GM12878 (cell line): Measurements from ENCODE around the gene GPAT3.

Source experiments
- BACH1 ChIP-seq: fragments of 450-650 bp; IDR thresholded peaks from 2 replicates; pipeline ENCODE4 v1.6.1; 2017; ENCODE audit warnings: mild to moderate bottlenecking, borderline replicate concordance
- CEBPZ ChIP-seq: fragments of 150-350 bp; IDR thresholded peaks from 2 replicates; pipeline ENCODE4 v1.6.1; 2016; ENCODE audit warnings: low read depth, low read length
- CTCF ChIP-seq, 3 experiments: IDR thresholded peaks in 2 of 3; conservative IDR thresholded peaks in 1 of 3; 2 replicates each; pipeline ENCODE4 v1.5.1; 2011; ENCODE audit warnings: low read depth in 3 of 3, low read length in 3 of 3, mild to moderate bottlenecking in 3 of 3, control low read depth in 2 of 3, moderate library complexity in 2 of 3, inconsistent platforms in 1 of 3, mixed read lengths in 1 of 3; ENCODE audit not compliant: control insufficient read depth in 2 of 3, insufficient read depth in 1 of 3; ENCODE audit errors: extremely low read depth in 1 of 3
- ETV6 ChIP-seq, 2 experiments: fragments of 450-650 bp in 1 of 2; IDR thresholded peaks in 1 of 2; conservative IDR thresholded peaks in 1 of 2; 2 replicates each; pipeline ENCODE4 v1.6.1; 2014; ENCODE audit warnings: antibody characterized with exemption in 1 of 2, borderline replicate concordance in 1 of 2, low read depth in 1 of 2, mild to moderate bottlenecking in 1 of 2, moderate library complexity in 1 of 2
- PAX8 ChIP-seq: fragments of 450-650 bp; IDR thresholded peaks from 2 replicates; pipeline ENCODE4 v1.6.1; 2017; ENCODE audit warnings: mild to moderate bottlenecking, moderate library complexity
- POLR2AphosphoS5 ChIP-seq: IDR thresholded peaks from 2 replicates; pipeline ENCODE4 v1.6.1; 2011; ENCODE audit warnings: mild to moderate bottlenecking, low read length, inconsistent platforms
- RBBP5 ChIP-seq: fragments of 200-600 bp; sonication (generic); conservative IDR thresholded peaks from 2 replicates; pipeline ENCODE4 v1.6.1; 2016
- RCOR1 ChIP-seq: conservative IDR thresholded peaks from 2 replicates; pipeline ENCODE4 v1.6.1; 2012; ENCODE audit warnings: low read depth, low read length, improper control_type of control experiment
- TAF1 ChIP-seq: IDR thresholded peaks from 2 replicates; pipeline ENCODE4 v1.6.1; 2011; ENCODE audit warnings: mild to moderate bottlenecking, low read depth, low read length, borderline replicate concordance
- USF2 ChIP-seq: IDR thresholded peaks from 2 replicates; pipeline ENCODE4 v1.6.1; 2011; ENCODE audit warnings: low read depth, low read length, improper control_type of control experiment, borderline replicate concordance

DNA sequence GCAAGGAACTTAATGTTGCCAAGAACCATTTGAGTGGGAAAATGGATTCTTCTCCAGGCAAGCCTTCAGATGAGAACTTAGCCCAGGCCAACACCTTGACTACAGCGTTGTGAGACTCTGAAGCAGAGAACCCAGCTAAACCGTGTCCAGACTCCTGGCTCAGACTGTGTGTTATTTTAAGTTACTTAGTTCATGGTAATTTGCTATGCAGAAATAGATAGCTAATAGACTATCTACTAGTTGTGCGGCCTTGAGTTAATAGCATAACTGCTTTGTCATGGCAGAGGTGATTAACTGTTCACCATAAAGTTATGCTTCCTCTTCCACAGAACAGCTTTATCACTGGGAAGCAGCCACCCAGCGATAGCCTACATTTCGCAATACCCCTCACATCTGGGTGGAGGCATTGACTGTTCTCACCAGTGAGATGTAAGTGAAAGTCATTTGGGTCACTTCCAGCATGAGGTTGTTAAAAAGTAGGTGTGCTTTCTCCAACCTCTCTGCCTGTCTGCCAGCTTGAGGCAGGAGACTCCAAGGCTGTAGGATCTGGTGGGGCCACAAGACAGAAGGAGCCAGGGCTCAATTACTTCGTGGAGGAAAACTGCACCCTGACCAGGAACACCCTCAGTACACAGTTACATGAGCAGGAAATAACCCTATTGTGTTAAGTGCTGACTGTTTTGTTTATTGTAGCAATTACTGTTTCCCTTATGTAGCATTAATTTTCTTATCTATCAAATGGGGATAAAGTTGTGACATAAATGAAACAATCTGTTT lies 94.2 kb downstream of the GPAT3 start:
- TF ChIP-seq CEBPZ: no peak
- TF ChIP-seq CTCF (IDR thresholded peaks at IDR 0.05 in 2 of 3, conservative IDR thresholded peaks at IDR 0.05 in 1 of 3; ENCODE audit: control insufficient read depth in 2 of 3, extremely low read depth in 1 of 3, insufficient read depth in 1 of 3, low read depth in 3 of 3, low read length in 3 of 3): no peak
- TF ChIP-seq POLR2AphosphoS5: no peak
- TF ChIP-seq BACH1: no peak
- TF ChIP-seq PAX8: no peak
- no peak for TF ChIP-seq USF2
- TF ChIP-seq RBBP5: no peak
- TF ChIP-seq TAF1: no peak
- TF ChIP-seq ETV6 (conservative IDR thresholded peaks at IDR 0.05 in 1 of 2, IDR thresholded peaks at IDR 0.05 in 1 of 2; ENCODE audit: borderline replicate concordance in 1 of 2, low read depth in 1 of 2): no peak
- TF ChIP-seq RCOR1: no peak
